ENCODE measurements around the gene C15orf39.

DNA sequence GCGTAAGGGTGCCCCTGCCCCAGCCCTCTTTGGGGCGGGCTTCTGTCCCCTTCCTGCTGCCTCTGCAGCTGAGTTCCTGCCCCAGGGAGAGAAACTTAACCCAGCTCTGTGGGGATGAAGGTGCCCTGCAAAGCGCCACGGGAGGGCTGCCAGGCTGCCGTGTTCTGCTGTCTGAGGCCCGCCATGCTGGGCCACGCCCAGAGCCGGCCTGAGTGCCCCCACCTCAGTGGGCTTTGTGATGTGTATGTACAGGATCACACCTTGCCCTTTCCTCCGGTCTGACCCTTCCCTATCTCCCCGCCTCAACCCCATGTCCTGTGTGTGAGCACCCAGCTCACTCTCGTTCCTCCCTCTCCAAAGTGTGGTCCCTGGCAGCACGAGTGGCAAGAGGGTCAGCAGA is 22.6 kb downstream of the C15orf39 start:
- TF ChIP-seq GATA2 (IDR thresholded peaks at IDR 0.05; ENCODE audit: low read depth, low read length) (no peak), GATA3 (IDR thresholded peaks at IDR 0.05; ENCODE audit: low read depth, low read length) (no peak)
